ENCODE results near the gene ARID3B. TPM values are rescaled to one million over a fixed set of nuclear protein-coding genes. Genes with fewer than 3 reads are reported as not detected.

Gene ARID3B
- polyA plus RNA-seq, 1 of the 3 experiments (the other 2 are of a cell fraction): 3.0 TPM

DNA sequence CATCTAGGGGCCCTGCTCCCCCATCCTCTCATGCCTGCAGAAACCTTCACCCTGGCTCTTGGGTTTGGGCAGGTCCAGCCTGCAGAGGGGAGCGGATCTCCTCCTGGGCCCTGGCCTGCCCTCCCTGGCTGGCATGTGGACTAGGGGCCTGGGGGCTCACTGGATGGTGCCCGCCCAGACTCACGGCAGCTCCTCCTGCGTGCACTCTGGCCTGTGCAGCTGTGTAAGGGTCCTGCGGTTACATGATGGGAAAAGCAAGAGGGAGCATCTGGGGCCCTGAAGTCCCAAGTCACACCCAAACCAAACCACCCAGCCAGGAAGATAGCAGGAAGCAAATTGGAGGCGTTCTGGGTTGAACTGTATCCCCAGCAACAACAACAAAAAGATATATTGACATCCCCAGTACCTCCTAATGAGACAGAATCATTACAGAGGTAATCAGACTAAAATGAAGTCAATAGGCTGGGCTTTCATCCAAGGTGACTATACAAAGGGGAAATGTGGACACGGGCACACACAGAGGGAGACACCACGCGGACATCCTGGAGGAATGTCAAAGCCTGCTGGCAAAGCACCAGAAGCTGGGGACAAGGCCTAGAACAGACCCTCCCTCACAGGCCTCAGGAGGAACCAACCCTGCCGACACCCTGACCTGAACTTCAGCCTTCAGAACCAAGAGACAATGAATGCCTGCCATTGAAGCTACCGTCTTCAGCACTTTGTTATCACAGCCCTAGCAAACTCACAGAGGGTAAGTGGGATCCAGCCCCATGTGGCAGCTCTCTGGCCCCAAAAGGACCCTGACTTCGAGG is 64.2 kb downstream of the ARID3B start:
- Histone ChIP-seq H3K27me3 (ENCODE audit: insufficient read depth) (no peaks in the 10 kb centered on the region), H3K4me3 (ENCODE audit: low read depth in 2 of 2, low read length in 1 of 2) (no peak overlapping the region), H3K79me2 (ENCODE audit: insufficient read depth) (no peaks in the 10 kb centered on the region), H3K27ac (ENCODE audit: low read depth in 2 of 2, low read length in 1 of 2) (no peak overlapping the region), H3K4me1 (ENCODE audit: control insufficient read depth in 1 of 2, insufficient read depth in 2 of 2, low read depth in 1 of 2, low read length in 1 of 2) (peaks cover 0 to 29% of the 10 kb centered on the region in 2 experiments; a peak in 2 of 4 replicates), H3K9ac (no peak overlapping the region), H3K9me2 (no peaks in the 10 kb centered on the region), H2AFZ (ENCODE audit: low read depth) (no peak overlapping the region), H3F3A (replicated peaks; ENCODE audit: insufficient read depth) (no peaks in the 10 kb centered on the region), H4K20me1 (ENCODE audit: insufficient read depth) (no peaks in the 10 kb centered on the region), H3K4me2 (no peak overlapping the region), H3K36me3 (replicated peaks in 1 of 2; ENCODE audit: control insufficient read depth in 1 of 2, insufficient read depth in 2 of 2, low read length in 1 of 2) (no peaks in the 10 kb centered on the region), H3K9me3 (no peaks in the 10 kb centered on the region)
- TF ChIP-seq TEAD4 (IDR thresholded peaks at IDR 0.05; ENCODE audit: borderline replicate concordance, insufficient read depth) (no peak), GATA2 (CRISPR knock-in tag; IDR thresholded peaks at IDR 0.05) (no peak), ELF1 (IDR thresholded peaks at IDR 0.05) (no peak), MXI1 (IDR thresholded peaks at IDR 0.05; ENCODE audit: low read depth, low read length) (no peak), RXRA (IDR thresholded peaks at IDR 0.05; ENCODE audit: borderline replicate concordance, low read depth) (no peak), RCOR1 (IDR thresholded peaks at IDR 0.05; ENCODE audit: low read length) (no peak), EZH2phosphoT487 (IDR thresholded peaks at IDR 0.05; ENCODE audit: borderline replicate concordance, low read depth) (no peak), FOXJ3 (CRISPR knock-in tag; IDR thresholded peaks at IDR 0.05) (no peak), SIN3A (IDR thresholded peaks at IDR 0.05; ENCODE audit: borderline replicate concordance, low read depth, low read length) (no peak), YY1 (IDR thresholded peaks at IDR 0.05; ENCODE audit: low read depth) (no peak), POLR2AphosphoS5 (IDR thresholded peaks at IDR 0.05; ENCODE audit: low read depth, low read length) (no peak), TAF1 (IDR thresholded peaks at IDR 0.05; ENCODE audit: borderline replicate concordance, low read depth, low read length) (no peak), FOXM1 (IDR thresholded peaks at IDR 0.05; ENCODE audit: low read depth) (no peak)
- TF ChIP-seq, protein P1, sequence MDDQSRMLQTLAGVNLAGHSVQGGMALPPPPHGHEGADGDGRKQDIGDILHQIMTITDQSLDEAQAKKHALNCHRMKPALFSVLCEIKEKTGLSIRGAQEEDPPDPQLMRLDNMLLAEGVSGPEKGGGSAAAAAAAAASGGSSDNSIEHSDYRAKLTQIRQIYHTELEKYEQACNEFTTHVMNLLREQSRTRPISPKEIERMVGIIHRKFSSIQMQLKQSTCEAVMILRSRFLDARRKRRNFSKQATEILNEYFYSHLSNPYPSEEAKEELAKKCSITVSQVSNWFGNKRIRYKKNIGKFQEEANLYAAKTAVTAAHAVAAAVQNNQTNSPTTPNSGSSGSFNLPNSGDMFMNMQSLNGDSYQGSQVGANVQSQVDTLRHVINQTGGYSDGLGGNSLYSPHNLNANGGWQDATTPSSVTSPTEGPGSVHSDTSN (IDR thresholded peaks at IDR 0.05): no peak
- TF ChIP-seq, protein P2, sequence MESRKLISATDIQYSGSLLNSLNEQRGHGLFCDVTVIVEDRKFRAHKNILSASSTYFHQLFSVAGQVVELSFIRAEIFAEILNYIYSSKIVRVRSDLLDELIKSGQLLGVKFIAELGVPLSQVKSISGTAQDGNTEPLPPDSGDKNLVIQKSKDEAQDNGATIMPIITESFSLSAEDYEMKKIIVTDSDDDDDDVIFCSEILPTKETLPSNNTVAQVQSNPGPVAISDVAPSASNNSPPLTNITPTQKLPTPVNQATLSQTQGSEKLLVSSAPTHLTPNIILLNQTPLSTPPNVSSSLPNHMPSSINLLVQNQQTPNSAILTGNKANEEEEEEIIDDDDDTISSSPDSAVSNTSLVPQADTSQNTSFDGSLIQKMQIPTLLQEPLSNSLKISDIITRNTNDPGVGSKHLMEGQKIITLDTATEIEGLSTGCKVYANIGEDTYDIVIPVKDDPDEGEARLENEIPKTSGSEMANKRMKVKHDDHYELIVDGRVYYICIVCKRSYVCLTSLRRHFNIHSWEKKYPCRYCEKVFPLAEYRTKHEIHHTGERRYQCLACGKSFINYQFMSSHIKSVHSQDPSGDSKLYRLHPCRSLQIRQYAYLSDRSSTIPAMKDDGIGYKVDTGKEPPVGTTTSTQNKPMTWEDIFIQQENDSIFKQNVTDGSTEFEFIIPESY (IDR thresholded peaks at IDR 0.05; ENCODE audit: borderline replicate concordance, low read depth): no peak
- TF ChIP-seq, protein P3, sequence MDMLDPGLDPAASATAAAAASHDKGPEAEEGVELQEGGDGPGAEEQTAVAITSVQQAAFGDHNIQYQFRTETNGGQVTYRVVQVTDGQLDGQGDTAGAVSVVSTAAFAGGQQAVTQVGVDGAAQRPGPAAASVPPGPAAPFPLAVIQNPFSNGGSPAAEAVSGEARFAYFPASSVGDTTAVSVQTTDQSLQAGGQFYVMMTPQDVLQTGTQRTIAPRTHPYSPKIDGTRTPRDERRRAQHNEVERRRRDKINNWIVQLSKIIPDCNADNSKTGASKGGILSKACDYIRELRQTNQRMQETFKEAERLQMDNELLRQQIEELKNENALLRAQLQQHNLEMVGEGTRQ (IDR thresholded peaks at IDR 0.05; ENCODE audit: borderline replicate concordance, low read depth, low read length): no peak
- TF ChIP-seq, protein P4, sequence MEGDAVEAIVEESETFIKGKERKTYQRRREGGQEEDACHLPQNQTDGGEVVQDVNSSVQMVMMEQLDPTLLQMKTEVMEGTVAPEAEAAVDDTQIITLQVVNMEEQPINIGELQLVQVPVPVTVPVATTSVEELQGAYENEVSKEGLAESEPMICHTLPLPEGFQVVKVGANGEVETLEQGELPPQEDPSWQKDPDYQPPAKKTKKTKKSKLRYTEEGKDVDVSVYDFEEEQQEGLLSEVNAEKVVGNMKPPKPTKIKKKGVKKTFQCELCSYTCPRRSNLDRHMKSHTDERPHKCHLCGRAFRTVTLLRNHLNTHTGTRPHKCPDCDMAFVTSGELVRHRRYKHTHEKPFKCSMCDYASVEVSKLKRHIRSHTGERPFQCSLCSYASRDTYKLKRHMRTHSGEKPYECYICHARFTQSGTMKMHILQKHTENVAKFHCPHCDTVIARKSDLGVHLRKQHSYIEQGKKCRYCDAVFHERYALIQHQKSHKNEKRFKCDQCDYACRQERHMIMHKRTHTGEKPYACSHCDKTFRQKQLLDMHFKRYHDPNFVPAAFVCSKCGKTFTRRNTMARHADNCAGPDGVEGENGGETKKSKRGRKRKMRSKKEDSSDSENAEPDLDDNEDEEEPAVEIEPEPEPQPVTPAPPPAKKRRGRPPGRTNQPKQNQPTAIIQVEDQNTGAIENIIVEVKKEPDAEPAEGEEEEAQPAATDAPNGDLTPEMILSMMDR (IDR thresholded peaks at IDR 0.05): no peak
- TF ChIP-seq, protein P5, sequence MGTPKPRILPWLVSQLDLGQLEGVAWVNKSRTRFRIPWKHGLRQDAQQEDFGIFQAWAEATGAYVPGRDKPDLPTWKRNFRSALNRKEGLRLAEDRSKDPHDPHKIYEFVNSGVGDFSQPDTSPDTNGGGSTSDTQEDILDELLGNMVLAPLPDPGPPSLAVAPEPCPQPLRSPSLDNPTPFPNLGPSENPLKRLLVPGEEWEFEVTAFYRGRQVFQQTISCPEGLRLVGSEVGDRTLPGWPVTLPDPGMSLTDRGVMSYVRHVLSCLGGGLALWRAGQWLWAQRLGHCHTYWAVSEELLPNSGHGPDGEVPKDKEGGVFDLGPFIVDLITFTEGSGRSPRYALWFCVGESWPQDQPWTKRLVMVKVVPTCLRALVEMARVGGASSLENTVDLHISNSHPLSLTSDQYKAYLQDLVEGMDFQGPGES (IDR thresholded peaks at IDR 0.05; ENCODE audit: low read depth, low read length): no peak
- CTCF ChIA-PET: interaction anchor here (0.7 kb wide), 1 partner anchor 229 kb away, joined by 3 read pairs; no protein-coding TSS in a partner anchor
- DNase-seq: no peak
- 65% methylated on average over 7 of the region's 12 CpGs for WGBS (ENCODE audit: low lambda C conversion rate)
- POLR2A ChIA-PET: no interaction called here

Measured in SK-N-SH (cell line).